Measurements from ENCODE around the gene PEBP1. TPM values are rescaled to one million over a fixed set of nuclear protein-coding genes. Genes with fewer than 3 reads are reported as not detected.

The PEBP1 gene
- total and polyA plus RNA-seq, 2 of the 4 experiments (the other 2 are of a cell fraction) = 129 to 161 TPM

DNA sequence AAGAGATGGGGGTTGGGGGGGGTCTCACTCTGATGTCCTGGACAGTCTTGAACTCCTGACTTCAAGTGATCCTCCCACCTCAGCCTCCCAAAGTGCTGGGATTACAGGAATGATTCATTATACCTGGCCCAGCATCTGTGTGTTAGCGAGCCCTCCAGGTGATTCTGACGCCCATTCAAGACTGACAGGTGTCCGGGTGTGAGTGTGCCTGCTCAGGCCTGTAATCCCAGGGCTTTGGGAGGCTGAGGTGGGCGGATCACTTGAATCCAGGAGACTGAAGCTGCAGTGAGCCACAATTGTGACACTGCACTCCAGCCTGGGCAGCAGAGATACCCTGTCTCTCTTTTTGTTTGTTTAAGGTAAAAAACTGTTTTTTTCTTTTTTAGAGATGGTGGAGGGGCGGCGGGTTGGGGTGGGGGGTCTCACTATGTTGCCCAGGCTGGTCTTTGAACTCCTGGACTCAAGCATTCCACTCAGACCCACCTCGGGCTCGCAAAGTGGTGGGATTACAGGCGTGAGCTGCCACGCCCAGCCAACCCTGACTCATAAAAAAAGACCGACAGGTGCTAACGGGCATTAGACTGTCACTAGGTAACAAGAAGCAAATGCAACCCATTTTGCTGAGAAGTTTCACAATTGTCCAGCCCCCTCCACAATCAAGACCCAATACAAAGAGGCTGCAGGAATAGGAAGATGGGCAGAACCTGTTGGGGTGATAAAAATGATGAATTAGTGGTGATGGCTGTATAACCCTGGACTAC is 36.8 kb upstream of the PEBP1 start:
- H3K4ac ChIP-seq (ENCODE audit: low read depth, low read length) = no peak overlapping the region
- no peak overlapping the region for H3K56ac ChIP-seq (ENCODE audit: extremely low read depth, insufficient read depth, low read length)
- no peak overlapping the region for H2BK20ac ChIP-seq (ENCODE audit: low read depth, low read length)
- H2BK15ac ChIP-seq (ENCODE audit: low read depth, low read length) = no peak overlapping the region
- DNase-seq = no peak
- no peak overlapping the region for H4K8ac ChIP-seq (ENCODE audit: low read depth in 2 of 2, low read length in 2 of 2)
- H4K5ac ChIP-seq (ENCODE audit: low read depth, low read length) = no peak overlapping the region
- dilution Hi-C loops (cut with HindIII; ENCODE audit: low sequenced_read_pairs, unreplicated experiment) = no loop called here
- no peaks in the 10 kb centered on the region for H3K9me3 ChIP-seq (ENCODE audit: control insufficient read depth, insufficient read depth, low read length)
- no TSS peak for BruUV-seq (replicated peaks)
- in situ Hi-C loops (cut with MboI; ENCODE audit: low sequenced_read_pairs) = no loop called here
- peaks cover 0 to 19% of the 10 kb centered on the region in 2 experiments; a peak in 1 of 4 replicates for H3K79me1 ChIP-seq (ENCODE audit: low read depth in 1 of 2, low read length in 2 of 2)
- no peak overlapping the region for H3K27ac ChIP-seq (ENCODE audit: insufficient read depth, low read length)
- TF ChIP-seq USF2 (IDR thresholded peaks at IDR 0.05; ENCODE audit: low read depth, low read length) (no peak), BHLHE40 (IDR thresholded peaks at IDR 0.05; ENCODE audit: low read depth, low read length) (no peak), CEBPB (IDR thresholded peaks at IDR 0.05; ENCODE audit: low read depth, low read length) (no peak), SMC3 (IDR thresholded peaks at IDR 0.05; ENCODE audit: low read depth, low read length) (no peak), MAFK (IDR thresholded peaks at IDR 0.05; ENCODE audit: low read depth, low read length) (no peak), RCOR1 (IDR thresholded peaks at IDR 0.05; ENCODE audit: insufficient replicate concordance, low read length) (no peak), NFE2L2 (IDR thresholded peaks at IDR 0.05; ENCODE audit: low read depth, low read length) (no peak), MAZ (IDR thresholded peaks at IDR 0.05; ENCODE audit: borderline replicate concordance, low read depth, low read length) (no peak), POLR2A (IDR thresholded peaks at IDR 0.05; ENCODE audit: low read depth, low read length) (no peak)
- TF ChIP-seq, protein P1, sequence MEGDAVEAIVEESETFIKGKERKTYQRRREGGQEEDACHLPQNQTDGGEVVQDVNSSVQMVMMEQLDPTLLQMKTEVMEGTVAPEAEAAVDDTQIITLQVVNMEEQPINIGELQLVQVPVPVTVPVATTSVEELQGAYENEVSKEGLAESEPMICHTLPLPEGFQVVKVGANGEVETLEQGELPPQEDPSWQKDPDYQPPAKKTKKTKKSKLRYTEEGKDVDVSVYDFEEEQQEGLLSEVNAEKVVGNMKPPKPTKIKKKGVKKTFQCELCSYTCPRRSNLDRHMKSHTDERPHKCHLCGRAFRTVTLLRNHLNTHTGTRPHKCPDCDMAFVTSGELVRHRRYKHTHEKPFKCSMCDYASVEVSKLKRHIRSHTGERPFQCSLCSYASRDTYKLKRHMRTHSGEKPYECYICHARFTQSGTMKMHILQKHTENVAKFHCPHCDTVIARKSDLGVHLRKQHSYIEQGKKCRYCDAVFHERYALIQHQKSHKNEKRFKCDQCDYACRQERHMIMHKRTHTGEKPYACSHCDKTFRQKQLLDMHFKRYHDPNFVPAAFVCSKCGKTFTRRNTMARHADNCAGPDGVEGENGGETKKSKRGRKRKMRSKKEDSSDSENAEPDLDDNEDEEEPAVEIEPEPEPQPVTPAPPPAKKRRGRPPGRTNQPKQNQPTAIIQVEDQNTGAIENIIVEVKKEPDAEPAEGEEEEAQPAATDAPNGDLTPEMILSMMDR (conservative IDR thresholded peaks at IDR 0.05; ENCODE audit: low read depth, low read length) = no peak
- H3K27me3 ChIP-seq (ENCODE audit: control insufficient read depth, insufficient read depth, low read length) = no peaks in the 10 kb centered on the region
- no peak overlapping the region for H2AK5ac ChIP-seq (ENCODE audit: low read depth, low read length)
- H3K9ac ChIP-seq (ENCODE audit: low read depth, low read length) = no peak overlapping the region
- 0 out of 2 replicates have a peak, but pooled peaks cover 2% of the 10 kb centered on the region for H3K4me1 ChIP-seq (ENCODE audit: control insufficient read depth, insufficient read depth, low read length)
- no peak overlapping the region for H3K18ac ChIP-seq (ENCODE audit: low read depth, low read length)
- H3K36me3 ChIP-seq (ENCODE audit: control insufficient read depth, insufficient read depth, low read length) = 0 out of 2 replicates have a peak, but pooled peaks cover 1% of the 10 kb centered on the region
- intact Hi-C loops (cut with micrococcal nuclease) = no loop called here
- 100% methylated on average over 1 of the region's 12 CpGs; no CpG with 5 or more reads in 1 of the 2 experiments for WGBS, 2 experiments (ENCODE audit: extremely low coverage in 2 of 2, insufficient read length in 1 of 2)
- no peak overlapping the region for H2BK5ac ChIP-seq (ENCODE audit: low read depth, low read length, poor library complexity, severe bottlenecking)
- no peak overlapping the region for H3K14ac ChIP-seq (replicated peaks; ENCODE audit: low read depth, low read length)
- H3K9me1 ChIP-seq (ENCODE audit: insufficient read depth, low read length) = no peaks in the 10 kb centered on the region
- ATAC-seq (ENCODE audit: low read depth) = no peak
- no peak overlapping the region for H3K4me3 ChIP-seq (ENCODE audit: insufficient read depth, low read depth, low read length)
- CTCF ChIA-PET = no interaction called here
- no peak overlapping the region for H2AFZ ChIP-seq (replicated peaks; ENCODE audit: low read length, poor library complexity)
- no peaks in the 10 kb centered on the region; the same call in 1 of the 2 replicates for H4K20me1 ChIP-seq (ENCODE audit: insufficient read depth, low read length)
- POLR2A ChIA-PET (ENCODE audit: unreplicated experiment) = no interaction called here
- H2BK120ac ChIP-seq (ENCODE audit: low read depth, low read length) = no peak overlapping the region
- no peak overlapping the region for H3K4me2 ChIP-seq (ENCODE audit: low read depth, low read length)
- no peak overlapping the region for H3K23ac ChIP-seq (ENCODE audit: low read depth, low read length)
- no peak overlapping the region for H2AK9ac ChIP-seq (replicated peaks; ENCODE audit: low read depth, low read length, poor library complexity)
- no peak overlapping the region for H4K91ac ChIP-seq (ENCODE audit: insufficient read depth, low read depth, low read length)

Measured in IMR-90 (cell line).